ENCODE measurements around the gene ITGAE.

GRCh38 chr17:3770466-3770865 lies 30.5 kb downstream of the ITGAE start:
- TF ChIP-seq CTCF (IDR thresholded peaks at IDR 0.05) (no peak), POLR2A (IDR thresholded peaks at IDR 0.05) (no peak)
